Nucleus accumbens (tissue), 56 donors: ENCODE measurements around the gene RALB.
"Not testable (repeated sequence)": the region's sequence is repeated elsewhere in the genome, so short reads cannot be mapped to it uniquely, and the experiment has no call there.

Source experiments
- DNase-seq, 56 donors: peaks; one replicate each; lab custom pipeline; 2025; lab: John Stamatoyannopoulos, UW

The RALB gene

GRCh38 chr2:120312860-120313694 is 60.4 kb downstream of the RALB start:
- DNase-seq: peak in 52 of 56 donors; percentile 23 to 89 (median 67)

- no peak for DNase-seq
These were observed 61.3 kb downstream of the RALB start for GRCh38 chr2:120313695-120314615.

- DNase-seq: no peak
These were observed 62.2 kb downstream of the RALB start for GRCh38 chr2:120314690-120315366.

GRCh38 chr2:120315367-120316033 is 62.8 kb downstream of the RALB start:
- no peak for DNase-seq

GRCh38 chr2:120316071-120316470 is 63.4 kb downstream of the RALB start:
- DNase-seq: no peak

GRCh38 chr2:120316528-120317179 is 64.0 kb downstream of the RALB start:
- DNase-seq: no peak

GRCh38 chr2:120317180-120317533 is 64.5 kb downstream of the RALB start:
- no peak for DNase-seq

GRCh38 chr2:120317916-120318315 is 65.3 kb downstream of the RALB start:
- no peak for DNase-seq

GRCh38 chr2:120318626-120319025 is 66.0 kb downstream of the RALB start:
- DNase-seq: peak in 6 of 56 donors; percentile 6 to 20 (median 12)

- no peak for DNase-seq
These were observed 66.5 kb downstream of the RALB start for GRCh38 chr2:120319123-120319522.

- no peak for DNase-seq
These were observed 67.2 kb downstream of the RALB start for GRCh38 chr2:120319686-120320317.

- DNase-seq: no peak
These were observed 67.7 kb downstream of the RALB start for GRCh38 chr2:120320318-120320851.

- DNase-seq: not testable (repeated sequence)
These were observed 68.4 kb downstream of the RALB start for GRCh38 chr2:120320887-120321556.

GRCh38 chr2:120321721-120322284 is 69.2 kb downstream of the RALB start:
- DNase-seq: no peak

- DNase-seq: no peak
These were observed 69.7 kb downstream of the RALB start for GRCh38 chr2:120322329-120322728.

GRCh38 chr2:120323214-120323613 is 70.6 kb downstream of the RALB start:
- peak in 6 of 56 donors; percentile 5 to 27 (median 16) for DNase-seq

- no peak for DNase-seq
These were observed 71.3 kb downstream of the RALB start for GRCh38 chr2:120323807-120324399.

GRCh38 chr2:120324933-120325332 is 72.3 kb downstream of the RALB start:
- DNase-seq: no peak
